Osteoblast (primary cell): ENCODE data around the gene COL18A1. TPM values are rescaled to one million over a fixed set of nuclear protein-coding genes. Genes with fewer than 3 reads are reported as not detected.

Experiments
- DNase-seq: peaks from one replicate; pipeline ENCODE4 v3.0.0; 2011; ENCODE audit warnings: low spot score, mixed read lengths; ENCODE audit not compliant: insufficient read length; ENCODE audit errors: missing footprints
- H2AFZ ChIP-seq: 2 replicates; pipeline ENCODE4 v1.6.0; 2011; ENCODE audit warnings: mild to moderate bottlenecking, low read length
- H3K27ac ChIP-seq: 2 replicates; pipeline ENCODE4 v1.5.1; 2011; ENCODE audit warnings: mild to moderate bottlenecking, low read depth, low read length, moderate library complexity
- H3K27me3 ChIP-seq: 2 replicates; pipeline ENCODE4 v1.6.0; 2012; ENCODE audit warnings: mild to moderate bottlenecking, control low read depth, inconsistent platforms, low read length, moderate library complexity; ENCODE audit not compliant: insufficient read depth
- H3K36me3 ChIP-seq: 2 replicates; pipeline ENCODE4 v1.5.1; 2011; ENCODE audit warnings: mild to moderate bottlenecking, low read length, control low read depth, moderate library complexity; ENCODE audit not compliant: insufficient read depth
- H3K4me1 ChIP-seq: 2 replicates; pipeline ENCODE4 v1.5.1; 2011; ENCODE audit warnings: mild to moderate bottlenecking, low read length, control low read depth, moderate library complexity; ENCODE audit not compliant: insufficient read depth
- H3K4me2 ChIP-seq: 2 replicates; pipeline ENCODE4 v1.6.0; 2011; ENCODE audit warnings: mild to moderate bottlenecking, low read length; ENCODE audit not compliant: insufficient read depth
- H3K4me3 ChIP-seq: fragments of 200-600 bp; sonication (generic); 3 replicates; pipeline ENCODE4 v1.5.1; 2012; ENCODE audit warnings: mild to moderate bottlenecking, low read length, inconsistent platforms; ENCODE audit not compliant: insufficient read depth
- H3K79me2 ChIP-seq: 2 replicates; pipeline ENCODE4 v1.6.0; 2012; ENCODE audit warnings: mild to moderate bottlenecking, low read length, control low read depth, inconsistent platforms; ENCODE audit not compliant: insufficient read depth
- H3K9me3 ChIP-seq: 2 replicates; pipeline ENCODE4 v1.5.1; 2011; ENCODE audit warnings: low read depth, low read length, control low read depth
- H4K20me1 ChIP-seq: 2 replicates; pipeline ENCODE4 v1.6.0; 2012; ENCODE audit warnings: mild to moderate bottlenecking, low read length, control low read depth; ENCODE audit not compliant: insufficient read depth
- total RNA-seq: library from RNA; depleted of rRNA; stranded (reverse); fragments of >200 nt; gene quantifications from 2 replicates; pipeline ENCODE4 v1.2.3, GENCODE V29; 2012
- TF ChIP-seq, protein P1 (sequence below): IDR thresholded peaks from 2 replicates; pipeline ENCODE4 v1.5.1; 2011; ENCODE audit warnings: mild to moderate bottlenecking, low read depth, low read length, moderate library complexity; ENCODE audit errors: extremely low read depth

Gene COL18A1
- total RNA-seq, 1 donor: 8.3 TPM

DNA sequence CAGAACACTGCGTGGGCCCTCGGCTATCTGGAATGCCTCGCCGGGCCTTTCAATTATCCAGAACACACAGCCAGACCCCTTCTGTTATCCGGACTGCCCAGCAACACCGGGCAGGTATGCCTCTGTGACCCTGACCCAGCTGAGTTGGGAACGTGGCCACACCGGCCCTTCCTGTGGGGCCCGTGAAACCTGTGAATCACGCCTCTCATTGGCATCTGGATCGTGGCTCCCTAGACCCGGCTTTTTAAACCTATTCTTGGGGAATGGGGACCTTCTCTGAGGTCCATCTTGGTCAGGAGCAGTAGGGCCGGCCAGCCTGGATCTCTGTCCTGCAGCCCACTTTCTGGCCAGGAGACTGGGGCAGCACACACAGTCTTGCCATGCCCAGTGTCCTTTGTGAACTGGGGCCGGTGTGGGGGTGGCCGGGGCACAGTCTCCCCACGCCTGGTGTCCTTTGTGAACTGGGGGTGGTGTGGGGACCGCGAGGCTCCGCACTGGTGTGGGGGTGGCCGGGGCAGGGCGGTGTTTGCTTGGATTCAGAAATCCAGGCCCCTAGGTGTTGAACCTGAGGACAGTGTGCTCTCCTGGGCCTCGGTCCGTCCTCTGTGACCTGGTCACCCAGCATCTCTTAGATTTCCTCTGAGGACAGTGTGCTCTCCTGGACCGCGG, 11.1 kb downstream of the COL18A1 start:
- H4K20me1 ChIP-seq: no peaks in the 10 kb centered on the region

DNA sequence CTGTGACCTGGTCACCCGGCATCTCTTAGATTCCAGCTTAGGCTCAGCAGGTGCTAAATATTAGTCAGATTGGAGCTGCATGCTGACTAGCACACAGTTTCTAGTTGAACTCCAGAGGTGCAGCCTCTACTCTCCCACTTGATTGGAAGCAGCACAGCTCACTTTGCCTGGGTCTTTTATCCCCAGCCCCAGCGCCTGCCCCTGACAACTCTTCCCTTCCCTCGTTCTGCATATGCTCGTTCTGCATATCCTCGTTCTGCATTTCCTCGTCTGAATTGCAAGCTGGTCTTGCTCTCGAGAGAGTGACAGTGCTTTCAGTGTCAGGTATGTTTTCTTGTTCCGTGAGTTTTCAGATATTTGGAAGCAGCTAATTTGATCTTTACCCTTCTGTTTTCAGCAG, 11.7 kb downstream of the COL18A1 start:
- H3K4me2 ChIP-seq: no peak overlapping the region
- H3K4me3 ChIP-seq: no peak overlapping the region
- H3K27ac ChIP-seq: no peak overlapping the region
- no peak for DNase-seq
- no peak overlapping the region for H2AFZ ChIP-seq
- no peaks in the 10 kb centered on the region for H3K4me1 ChIP-seq
- no peaks in the 10 kb centered on the region for H3K9me3 ChIP-seq
- TF ChIP-seq, protein P1, sequence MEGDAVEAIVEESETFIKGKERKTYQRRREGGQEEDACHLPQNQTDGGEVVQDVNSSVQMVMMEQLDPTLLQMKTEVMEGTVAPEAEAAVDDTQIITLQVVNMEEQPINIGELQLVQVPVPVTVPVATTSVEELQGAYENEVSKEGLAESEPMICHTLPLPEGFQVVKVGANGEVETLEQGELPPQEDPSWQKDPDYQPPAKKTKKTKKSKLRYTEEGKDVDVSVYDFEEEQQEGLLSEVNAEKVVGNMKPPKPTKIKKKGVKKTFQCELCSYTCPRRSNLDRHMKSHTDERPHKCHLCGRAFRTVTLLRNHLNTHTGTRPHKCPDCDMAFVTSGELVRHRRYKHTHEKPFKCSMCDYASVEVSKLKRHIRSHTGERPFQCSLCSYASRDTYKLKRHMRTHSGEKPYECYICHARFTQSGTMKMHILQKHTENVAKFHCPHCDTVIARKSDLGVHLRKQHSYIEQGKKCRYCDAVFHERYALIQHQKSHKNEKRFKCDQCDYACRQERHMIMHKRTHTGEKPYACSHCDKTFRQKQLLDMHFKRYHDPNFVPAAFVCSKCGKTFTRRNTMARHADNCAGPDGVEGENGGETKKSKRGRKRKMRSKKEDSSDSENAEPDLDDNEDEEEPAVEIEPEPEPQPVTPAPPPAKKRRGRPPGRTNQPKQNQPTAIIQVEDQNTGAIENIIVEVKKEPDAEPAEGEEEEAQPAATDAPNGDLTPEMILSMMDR: no peak
- no peaks in the 10 kb centered on the region for H4K20me1 ChIP-seq
- H3K36me3 ChIP-seq: no peaks in the 10 kb centered on the region
- H3K79me2 ChIP-seq: no peaks in the 10 kb centered on the region
- peaks cover 5% of the 10 kb centered on the region for H3K27me3 ChIP-seq

More for the DNA sequence above, 11.1 kb downstream of the COL18A1 start:
- H3K27me3 ChIP-seq: peaks cover 5% of the 10 kb centered on the region
- no peak overlapping the region for H2AFZ ChIP-seq
- no peak overlapping the region for H3K27ac ChIP-seq
- H3K4me2 ChIP-seq: no peak overlapping the region
- DNase-seq: no peak
- no peaks in the 10 kb centered on the region for H3K9me3 ChIP-seq
- H3K4me3 ChIP-seq: no peak overlapping the region
- H3K36me3 ChIP-seq: no peaks in the 10 kb centered on the region
- H3K4me1 ChIP-seq: no peaks in the 10 kb centered on the region
- H3K79me2 ChIP-seq: no peaks in the 10 kb centered on the region
- TF ChIP-seq, protein P1: no peak

DNA sequence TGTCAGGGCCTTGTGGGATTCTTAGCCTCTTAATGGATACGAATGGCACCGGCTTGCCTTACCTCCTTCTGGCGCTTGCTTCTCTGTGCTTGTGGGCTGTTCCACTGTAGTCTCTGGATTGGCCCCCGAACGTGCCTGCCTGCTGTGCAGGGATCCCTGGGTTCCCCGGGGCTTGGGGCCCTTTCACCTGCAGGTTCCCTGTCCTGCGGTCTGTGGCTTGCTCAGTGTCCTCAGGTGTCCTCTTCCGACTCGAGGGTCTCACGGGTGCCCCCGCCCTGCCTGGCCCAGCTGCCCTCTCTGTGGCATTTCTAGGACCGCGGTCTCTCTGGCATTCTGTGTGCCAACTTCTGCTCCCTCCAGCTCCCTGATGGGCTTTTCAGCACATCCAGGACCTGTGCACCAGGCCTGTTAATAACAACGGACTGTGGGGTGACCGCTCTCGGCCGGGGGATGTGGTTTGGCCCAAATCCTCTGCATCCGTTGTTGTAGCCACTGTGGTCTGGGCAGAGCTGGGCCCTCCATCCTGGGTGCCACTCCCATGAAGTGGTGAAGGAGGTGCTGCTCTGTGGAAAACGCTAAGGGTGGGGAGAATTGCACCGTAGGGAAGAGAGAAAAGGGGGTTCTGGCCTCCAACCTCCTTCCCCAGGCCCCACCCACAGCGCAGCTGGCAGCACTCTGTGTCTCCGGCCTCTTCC, 12.4 kb downstream of the COL18A1 start:
- H4K20me1 ChIP-seq: no peaks in the 10 kb centered on the region
- H2AFZ ChIP-seq: no peak overlapping the region
- H3K79me2 ChIP-seq: no peaks in the 10 kb centered on the region
- H3K4me2 ChIP-seq: no peak overlapping the region
- H3K4me1 ChIP-seq: no peaks in the 10 kb centered on the region
- peaks cover 5% of the 10 kb centered on the region for H3K27me3 ChIP-seq
- no peaks in the 10 kb centered on the region for H3K9me3 ChIP-seq
- DNase-seq: no peak
- no peak overlapping the region for H3K4me3 ChIP-seq
- no peak overlapping the region for H3K27ac ChIP-seq
- no peaks in the 10 kb centered on the region for H3K36me3 ChIP-seq
- TF ChIP-seq, protein P1: no peak

DNA sequence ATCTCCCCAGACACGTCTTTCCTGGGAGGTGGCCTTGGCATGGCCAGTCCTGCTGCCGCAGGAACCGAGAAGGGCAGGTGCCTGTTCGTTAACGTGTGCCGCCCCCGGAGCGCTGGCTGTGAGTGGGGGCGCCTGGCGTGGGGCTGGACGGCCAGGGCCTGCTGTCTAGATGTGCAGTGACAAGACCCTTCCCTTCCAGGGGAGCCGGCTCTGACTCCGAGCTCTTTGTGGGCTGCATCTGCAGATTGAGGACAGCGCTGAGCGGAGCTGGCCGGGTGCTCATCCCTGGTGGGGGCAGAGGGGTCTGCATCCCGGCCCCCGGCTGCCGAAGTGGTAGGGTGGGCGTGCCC, 13.0 kb downstream of the COL18A1 start:
- H3K4me2 ChIP-seq: no peak overlapping the region
- no peak for DNase-seq
- H3K36me3 ChIP-seq: no peaks in the 10 kb centered on the region
- no peaks in the 10 kb centered on the region for H3K79me2 ChIP-seq
- no peak overlapping the region for H3K27ac ChIP-seq
- no peak overlapping the region for H2AFZ ChIP-seq
- H3K9me3 ChIP-seq: no peaks in the 10 kb centered on the region
- H4K20me1 ChIP-seq: no peaks in the 10 kb centered on the region
- no peak overlapping the region for H3K4me3 ChIP-seq
- H3K4me1 ChIP-seq: no peaks in the 10 kb centered on the region
- H3K27me3 ChIP-seq: peaks cover 5% of the 10 kb centered on the region
- TF ChIP-seq, protein P1: no peak
